SK-N-SH (cell line): ENCODE measurements around the gene GUCA2B. TPM values are rescaled to one million over a fixed set of nuclear protein-coding genes. Genes with fewer than 3 reads are reported as not detected.

Experiments used
- CTCF ChIA-PET: fragments of 300-600, 350-600 bp; formaldehyde crosslinking; extraction: SDS; loops from one replicate; lab custom pipeline; 2021; lab: Yijun Ruan, JAX
- POLR2A ChIA-PET: fragments of 350-600 bp; sonication (Branson Sonifier 250); formaldehyde crosslinking; extraction: SDS; loops from one replicate; lab custom pipeline; 2020; ENCODE audit warnings: antibody characterized with exemption, inconsistent platforms; lab: Yijun Ruan, JAX
- DNase-seq: peaks from one replicate; pipeline ENCODE4 v3.0.0; 2012
- H2AFZ ChIP-seq: fragments of 200-600 bp; sonication (generic); 2 replicates; pipeline ENCODE4 v1.8.1; 2016; ENCODE audit warnings: antibody characterized with exemption, mild to moderate bottlenecking, low read depth
- H3F3A ChIP-seq: fragments of 200-600 bp; sonication (generic); replicated peaks from 2 replicates; pipeline ENCODE3; 2016; ENCODE audit warnings: antibody characterized with exemption, mild to moderate bottlenecking; ENCODE audit not compliant: insufficient read depth
- H3K27ac ChIP-seq, 2 experiments: fragments of 200-500 bp in 1 of 2; fragments of 200-600 bp in 1 of 2; sonication (Bioruptor generic) in 1 of 2; sonication (generic), shearing (Covaris generic) in 1 of 2; 2 replicates each; pipeline versions ENCODE4 v1.5.1 to v1.6.1; 2014 to 2016; ENCODE audit warnings: low read depth in 2 of 2, inconsistent platforms in 1 of 2, low read length in 1 of 2, mild to moderate bottlenecking in 1 of 2, mixed read lengths in 1 of 2
- H3K27me3 ChIP-seq: fragments of 200-600 bp; sonication (generic), shearing (Covaris generic); 2 replicates; pipeline ENCODE4 v1.6.1; 2016; ENCODE audit warnings: mixed run types; ENCODE audit not compliant: insufficient read depth
- H3K36me3 ChIP-seq, 2 experiments: fragments of 200-500 bp in 1 of 2; fragments of 200-600 bp in 1 of 2; sonication (Bioruptor generic) in 1 of 2; sonication (generic) in 1 of 2; replicated peaks in 1 of 2; 2 replicates each; pipeline versions ENCODE3 to v1.5.1; 2014 to 2016; ENCODE audit warnings: low read length in 1 of 2, mild to moderate bottlenecking in 1 of 2; ENCODE audit not compliant: insufficient read depth in 2 of 2, control insufficient read depth in 1 of 2
- H3K4me1 ChIP-seq, 2 experiments: fragments of 200-500 bp in 1 of 2; fragments of 200-600 bp in 1 of 2; sonication (Bioruptor generic) in 1 of 2; sonication (generic), shearing (Covaris generic) in 1 of 2; 2 replicates each; pipeline versions ENCODE4 v1.5.1 to v1.6.1; 2014 to 2016; ENCODE audit warnings: low read depth in 1 of 2, low read length in 1 of 2, mixed run types in 1 of 2; ENCODE audit not compliant: insufficient read depth in 2 of 2, control insufficient read depth in 1 of 2
- H3K4me2 ChIP-seq: fragments of 200-600 bp; sonication (generic), shearing (Covaris generic); 2 replicates; pipeline ENCODE4 v1.6.1; 2017; ENCODE audit warnings: mixed run types
- H3K4me3 ChIP-seq, 2 experiments: fragments of 200-500 bp in 1 of 2; fragments of 200-600 bp in 1 of 2; sonication (Bioruptor generic) in 1 of 2; sonication (generic), shearing (Covaris generic) in 1 of 2; 2 replicates each; pipeline versions ENCODE4 v1.5.1 to v1.8.1; 2014 to 2016; ENCODE audit warnings: low read depth in 2 of 2, inconsistent platforms in 1 of 2, low read length in 1 of 2, mild to moderate bottlenecking in 1 of 2, mixed read lengths in 1 of 2, moderate library complexity in 1 of 2
- H3K79me2 ChIP-seq: fragments of 200-600 bp; sonication (generic); 2 replicates; pipeline ENCODE4 v1.8.1; 2017; ENCODE audit warnings: mild to moderate bottlenecking; ENCODE audit not compliant: insufficient read depth
- H3K9ac ChIP-seq: fragments of 200-600 bp; sonication (generic); 2 replicates; pipeline ENCODE4 v1.6.1; 2017; ENCODE audit warnings: mixed run types
- H3K9me2 ChIP-seq: fragments of 200-600 bp; sonication (generic); 2 replicates; pipeline ENCODE4 v1.6.1; 2017; ENCODE audit warnings: mixed run types
- H3K9me3 ChIP-seq: fragments of 200-600 bp; sonication (generic); 2 replicates; pipeline ENCODE4 v1.6.1; 2017; ENCODE audit warnings: mixed run types, mild to moderate bottlenecking, moderate library complexity
- H4K20me1 ChIP-seq: fragments of 200-600 bp; sonication (generic); 2 replicates; pipeline ENCODE4 v1.6.1; 2017; ENCODE audit warnings: mild to moderate bottlenecking, mixed run types; ENCODE audit not compliant: insufficient read depth
- CHD2 ChIP-seq: fragments of 150-350 bp; IDR thresholded peaks from 2 replicates; pipeline ENCODE4 v1.6.1; 2018; ENCODE audit warnings: low read length; ENCODE audit not compliant: partially characterized antibody
- EZH2phosphoT487 ChIP-seq: fragments of 200-600 bp; sonication (generic); IDR thresholded peaks from 2 replicates; pipeline ENCODE4 v1.6.1; 2017; ENCODE audit warnings: low read depth, mixed run types, mild to moderate bottlenecking, antibody characterized with exemption, moderate library complexity, borderline replicate concordance
- FOSL2 ChIP-seq: IDR thresholded peaks from 2 replicates; pipeline ENCODE4 v1.4.0; 2012; ENCODE audit warnings: low read depth, mild to moderate bottlenecking, moderate library complexity, borderline replicate concordance
- JUND ChIP-seq: IDR thresholded peaks from 2 replicates; pipeline ENCODE4 v1.4.0; 2012
- MAX ChIP-seq: IDR thresholded peaks from 2 replicates; pipeline ENCODE4 v1.4.0; 2012; ENCODE audit warnings: low read depth
- MXI1 ChIP-seq: IDR thresholded peaks from 2 replicates; pipeline ENCODE4 v1.6.1; 2012; ENCODE audit warnings: mild to moderate bottlenecking, low read depth, low read length, improper control_type of control experiment
- NFIC ChIP-seq: IDR thresholded peaks from 2 replicates; pipeline ENCODE4 v1.4.0; 2012; ENCODE audit warnings: borderline replicate concordance
- NRF1 ChIP-seq: IDR thresholded peaks from 2 replicates; pipeline ENCODE4 v1.6.1; 2012; ENCODE audit warnings: low read depth, mild to moderate bottlenecking, low read length
- SIN3A ChIP-seq: IDR thresholded peaks from 2 replicates; pipeline ENCODE4 v1.6.1; 2012; ENCODE audit warnings: low read depth, mild to moderate bottlenecking, low read length, moderate library complexity, borderline replicate concordance
- TAF1 ChIP-seq: IDR thresholded peaks from 2 replicates; pipeline ENCODE4 v1.6.1; 2012; ENCODE audit warnings: low read depth, mild to moderate bottlenecking, low read length, moderate library complexity, borderline replicate concordance
- TCF12 ChIP-seq: IDR thresholded peaks from 2 replicates; pipeline ENCODE4 v1.4.0; 2012
- WGBS: methylation state at CpG from one replicate; pipeline ENCODE4 v1.1.6; 2017; ENCODE audit warnings: low lambda C conversion rate; 5-methylcytosine and 5-hydroxymethylcytosine counted together
- polyA plus RNA-seq, 3 experiments: library from polyadenylated mRNA; depleted of rRNA; stranded (reverse); fragments of >200 nt; gene quantifications; 2 replicates each; pipeline ENCODE4 v1.2.3, GENCODE V29; 2012
- TF ChIP-seq, protein P1 (sequence below): fragments of 200-600 bp; sonication (generic); IDR thresholded peaks from 2 replicates; pipeline ENCODE4 v1.6.1; 2017; ENCODE audit warnings: antibody characterized with exemption, mild to moderate bottlenecking, moderate library complexity

The GUCA2B gene
- polyA plus RNA-seq, 1 of the 3 experiments (the other 2 are of a cell fraction): not detected

- no peaks in the 10 kb centered on the region for H3K9me3 ChIP-seq
- H3K79me2 ChIP-seq: no peaks in the 10 kb centered on the region; the same call in 1 of the 2 replicates
- no peak for DNase-seq
- H2AFZ ChIP-seq: no peak overlapping the region
- H3K27ac ChIP-seq: no peak overlapping the region
- no peak overlapping the region for H3K4me2 ChIP-seq
- H3K27me3 ChIP-seq: no peaks in the 10 kb centered on the region
- peaks cover 0 to 7% of the 10 kb centered on the region in 2 experiments; a peak in 2 of 4 replicates for H3K4me1 ChIP-seq
- peaks cover 7% of the 10 kb centered on the region; the same call in 1 of the 2 replicates for H4K20me1 ChIP-seq
- peaks cover 18% of the 10 kb centered on the region for H3F3A ChIP-seq
- no peak for TF ChIP-seq NFIC
- TF ChIP-seq NRF1: no peak
- no peak for TF ChIP-seq SIN3A
- TF ChIP-seq TAF1: no peak
- TF ChIP-seq, all 33 proteins: peak for 0
- H3K36me3 ChIP-seq: peaks cover 67 to 69% of the 10 kb centered on the region in 2 experiments
- no peak overlapping the region for H3K4me3 ChIP-seq
- ChIA-PET POLR2A (interaction anchor here (0.7 kb wide), 1 partner anchor 15 kb away, joined by 3 read pairs; no protein-coding TSS in a partner anchor), CTCF (no interaction called here)
- 96% methylated on average over 6 of the region's 6 CpGs for WGBS
- H3K9ac ChIP-seq: no peak overlapping the region
- H3K9me2 ChIP-seq: no peaks in the 10 kb centered on the region
Observed at GRCh38 chr1:42189931-42190853, 37.0 kb downstream of the GUCA2B start.

DNA sequence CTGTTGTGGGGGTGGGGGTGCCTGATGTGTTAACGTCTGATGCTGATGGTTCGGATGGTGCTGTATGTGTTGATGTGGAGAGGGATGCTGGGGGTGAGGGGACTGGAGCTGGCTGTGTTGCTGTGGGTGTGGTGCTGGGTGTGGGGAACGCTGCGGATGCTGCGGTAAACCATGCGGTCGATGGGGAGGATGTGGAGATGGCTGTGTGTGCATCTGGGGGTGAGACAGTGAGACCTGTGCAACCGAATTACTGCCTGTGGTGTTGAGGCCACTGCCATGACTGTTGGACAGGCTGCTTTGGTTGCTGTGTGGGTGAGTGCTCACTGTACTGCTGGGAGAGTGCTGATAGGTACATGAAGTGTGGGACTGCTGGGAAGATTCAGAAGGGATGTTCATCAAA is 38.1 kb downstream of the GUCA2B start:
- no peak overlapping the region for H3K27ac ChIP-seq
- H3K27me3 ChIP-seq: no peaks in the 10 kb centered on the region
- H3K9me3 ChIP-seq: no peaks in the 10 kb centered on the region
- H4K20me1 ChIP-seq: no peaks in the 10 kb centered on the region
- H3K36me3 ChIP-seq: peaks cover 64 to 67% of the 10 kb centered on the region in 2 experiments
- H3K9ac ChIP-seq: no peak overlapping the region
- ChIA-PET POLR2A (interaction anchor here (0.7 kb wide), 1 partner anchor 17 kb away, joined by 3 read pairs; no protein-coding TSS in a partner anchor), CTCF (interaction anchor here (1.7 kb wide), 1 partner anchor 18 kb away, joined by 9 read pairs; no protein-coding TSS in a partner anchor)
- no peak overlapping the region for H3K4me3 ChIP-seq
- 97% methylated on average over 8 of the region's 8 CpGs for WGBS
- H3K4me2 ChIP-seq: no peak overlapping the region
- H3K9me2 ChIP-seq: no peaks in the 10 kb centered on the region
- H3F3A ChIP-seq: peaks cover 16% of the 10 kb centered on the region
- no peak overlapping the region for H2AFZ ChIP-seq
- no peaks in the 10 kb centered on the region for H3K4me1 ChIP-seq
- no peak for DNase-seq
- H3K79me2 ChIP-seq: no peaks in the 10 kb centered on the region; the same call in 1 of the 2 replicates
- TF ChIP-seq TAF1 (no peak), FOSL2 (no peak), EZH2phosphoT487 (no peak), JUND (no peak), MXI1 (no peak), TCF12 (no peak), MAX (no peak), CHD2 (no peak)
- TF ChIP-seq, protein P1, sequence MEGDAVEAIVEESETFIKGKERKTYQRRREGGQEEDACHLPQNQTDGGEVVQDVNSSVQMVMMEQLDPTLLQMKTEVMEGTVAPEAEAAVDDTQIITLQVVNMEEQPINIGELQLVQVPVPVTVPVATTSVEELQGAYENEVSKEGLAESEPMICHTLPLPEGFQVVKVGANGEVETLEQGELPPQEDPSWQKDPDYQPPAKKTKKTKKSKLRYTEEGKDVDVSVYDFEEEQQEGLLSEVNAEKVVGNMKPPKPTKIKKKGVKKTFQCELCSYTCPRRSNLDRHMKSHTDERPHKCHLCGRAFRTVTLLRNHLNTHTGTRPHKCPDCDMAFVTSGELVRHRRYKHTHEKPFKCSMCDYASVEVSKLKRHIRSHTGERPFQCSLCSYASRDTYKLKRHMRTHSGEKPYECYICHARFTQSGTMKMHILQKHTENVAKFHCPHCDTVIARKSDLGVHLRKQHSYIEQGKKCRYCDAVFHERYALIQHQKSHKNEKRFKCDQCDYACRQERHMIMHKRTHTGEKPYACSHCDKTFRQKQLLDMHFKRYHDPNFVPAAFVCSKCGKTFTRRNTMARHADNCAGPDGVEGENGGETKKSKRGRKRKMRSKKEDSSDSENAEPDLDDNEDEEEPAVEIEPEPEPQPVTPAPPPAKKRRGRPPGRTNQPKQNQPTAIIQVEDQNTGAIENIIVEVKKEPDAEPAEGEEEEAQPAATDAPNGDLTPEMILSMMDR: no peak
